Neuronal stem cell (in vitro differentiated cells): ENCODE data around the gene LRPPRC.

Experiments
- DNase-seq: peaks from one replicate; pipeline ENCODE4 v3.0.0-alpha.2; 2013; ENCODE audit warnings: low spot score
- H2AFZ ChIP-seq: one replicate; pipeline ENCODE4 v1.6.1; 2013; ENCODE audit warnings: mild to moderate bottlenecking, low read length, inconsistent platforms
- H2AK5ac ChIP-seq: 2 replicates; pipeline ENCODE4 v1.6.1; 2013; ENCODE audit warnings: low read depth, mild to moderate bottlenecking, inconsistent platforms, low read length, moderate library complexity, mixed read lengths
- H2BK120ac ChIP-seq: 2 replicates; pipeline ENCODE4 v1.6.1; 2013; ENCODE audit warnings: low read depth, mild to moderate bottlenecking, inconsistent platforms, low read length, moderate library complexity, mixed read lengths
- H2BK12ac ChIP-seq: one replicate; pipeline ENCODE4 v1.6.1; 2013; ENCODE audit warnings: low read length, inconsistent platforms
- H2BK15ac ChIP-seq: 2 replicates; pipeline ENCODE4 v1.6.1; 2013; ENCODE audit warnings: mild to moderate bottlenecking, low read length, inconsistent platforms, mixed read lengths
- H2BK5ac ChIP-seq: one replicate; pipeline ENCODE4 v1.6.1; 2013; ENCODE audit warnings: inconsistent platforms, mild to moderate bottlenecking, low read length, moderate library complexity
- H3K14ac ChIP-seq: one replicate; pipeline ENCODE4 v1.6.1; 2013; ENCODE audit warnings: low read length, inconsistent platforms
- H3K18ac ChIP-seq: 2 replicates; pipeline ENCODE4 v1.6.1; 2013; ENCODE audit warnings: low read length, inconsistent platforms
- H3K23ac ChIP-seq: 2 replicates; pipeline ENCODE4 v1.6.1; 2013; ENCODE audit warnings: low read depth, mild to moderate bottlenecking, mixed read lengths, low read length, inconsistent platforms; ENCODE audit not compliant: poor library complexity
- H3K27ac ChIP-seq: replicated peaks from 3 replicates; pipeline ENCODE4 v1.5.1; 2013; ENCODE audit warnings: low read length, inconsistent platforms
- H3K27me3 ChIP-seq, 3 experiments: 2 replicates each; pipeline ENCODE4 v1.6.1; 2013; ENCODE audit warnings: low read length in 3 of 3, mild to moderate bottlenecking in 2 of 3, inconsistent platforms in 1 of 3, low read depth in 1 of 3, mixed read lengths in 1 of 3, moderate library complexity in 1 of 3; ENCODE audit not compliant: control insufficient read depth in 3 of 3, insufficient read depth in 3 of 3
- H3K36me3 ChIP-seq, 2 donors: replicated peaks in 1 of 2; 2 replicates each; pipeline ENCODE4 v1.6.1; 2013; ENCODE audit warnings: low read length in 2 of 2; ENCODE audit not compliant: control insufficient read depth in 2 of 2, insufficient read depth in 2 of 2
- H3K4ac ChIP-seq: 2 replicates; pipeline ENCODE4 v1.6.1; 2013; ENCODE audit warnings: inconsistent platforms, mild to moderate bottlenecking, low read length, moderate library complexity
- H3K4me1 ChIP-seq, 2 donors: 1 replicate in 1 of 2; 2 replicates in 1 of 2; pipeline ENCODE4 v1.6.1; 2013; ENCODE audit warnings: low read length in 2 of 2, low read depth in 1 of 2; ENCODE audit not compliant: control insufficient read depth in 2 of 2, insufficient read depth in 1 of 2
- H3K4me2 ChIP-seq: one replicate; pipeline ENCODE4 v1.6.1; 2013; ENCODE audit warnings: mild to moderate bottlenecking, low read length, inconsistent platforms; ENCODE audit not compliant: insufficient read depth, poor library complexity, severe bottlenecking
- H3K4me3 ChIP-seq, 2 donors: 2 replicates each; pipeline ENCODE4 v1.5.1; 2013; ENCODE audit warnings: low read length in 2 of 2, mild to moderate bottlenecking in 2 of 2, inconsistent platforms in 1 of 2, moderate library complexity in 1 of 2
- H3K79me1 ChIP-seq: one replicate; pipeline ENCODE4 v1.6.1; 2013; ENCODE audit warnings: low read depth, mild to moderate bottlenecking, inconsistent platforms, low read length, moderate library complexity
- H3K9ac ChIP-seq: one replicate; pipeline ENCODE4 v1.6.1; 2013; ENCODE audit warnings: mild to moderate bottlenecking, low read depth, low read length, inconsistent platforms; ENCODE audit not compliant: poor library complexity
- H3K9me3 ChIP-seq, 2 donors: replicated peaks in 1 of 2; 2 replicates each; pipeline versions ENCODE3 to v1.6.1; 2013; ENCODE audit warnings: low read length in 2 of 2, mild to moderate bottlenecking in 2 of 2, inconsistent platforms in 1 of 2, low read depth in 1 of 2, mixed read lengths in 1 of 2, moderate library complexity in 1 of 2; ENCODE audit not compliant: control insufficient read depth in 2 of 2, insufficient read depth in 1 of 2
- H4K8ac ChIP-seq: one replicate; pipeline ENCODE4 v1.6.1; 2013; ENCODE audit warnings: low read depth, mild to moderate bottlenecking, inconsistent platforms, low read length, moderate library complexity
- H4K91ac ChIP-seq: one replicate; pipeline ENCODE4 v1.6.1; 2013; ENCODE audit warnings: low read length, low read depth, mild to moderate bottlenecking, inconsistent platforms; ENCODE audit not compliant: poor library complexity
- WGBS, 2 donors: extraction: QIAGEN DNeasy Blood & Tissue Kit; methylation state at CpG; one replicate each; pipeline ENCODE4 v1.1.7; 2013; ENCODE audit warnings: missing lambda C conversion rate in 2 of 2, mixed read lengths in 1 of 2; ENCODE audit not compliant: insufficient read length in 2 of 2, insufficient replicate concordance in 1 of 2; ENCODE audit errors: extremely low coverage in 2 of 2; 5-methylcytosine and 5-hydroxymethylcytosine counted together

The LRPPRC gene

DNA sequence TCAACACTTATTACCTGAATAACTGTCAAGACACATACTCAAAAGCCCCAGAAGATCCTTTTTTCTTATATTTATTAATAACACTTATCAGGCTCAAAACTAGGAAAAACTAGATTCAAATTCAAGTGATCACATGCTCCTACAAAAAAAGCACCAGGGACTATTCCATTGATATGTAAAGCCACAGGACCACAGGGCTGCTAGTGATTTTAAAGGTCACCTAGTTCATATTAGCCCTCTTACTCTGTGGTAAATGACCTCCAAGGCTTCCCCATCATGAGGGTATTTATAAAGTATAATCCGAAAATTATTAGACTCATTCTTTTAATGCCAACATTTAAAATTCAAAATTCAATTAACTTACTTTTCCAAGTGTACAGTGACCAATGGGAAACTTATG is 52.5 kb downstream of the LRPPRC start:
- Histone ChIP-seq H4K8ac (no peak overlapping the region), H3K4me1 (no peaks in the 10 kb centered on the region), H2AFZ (no peak overlapping the region), H3K18ac (no peak overlapping the region), H3K27ac (no peak overlapping the region), H3K4me2 (no peak overlapping the region), H3K27me3 (no peaks in the 10 kb centered on the region), H3K23ac (no peak overlapping the region), H2AK5ac (no peak overlapping the region), H3K9me3 (no peaks in the 10 kb centered on the region), H4K91ac (no peak overlapping the region), H2BK12ac (no peak overlapping the region), H3K4me3 (no peak overlapping the region), H3K14ac (no peak overlapping the region), H2BK120ac (no peak overlapping the region), H3K4ac (no peak overlapping the region), H3K36me3 (peaks cover 11 to 97% of the 10 kb centered on the region in 2 donors), H3K79me1 (no peaks in the 10 kb centered on the region), H2BK15ac (no peak overlapping the region), H2BK5ac (no peak overlapping the region), H3K9ac (no peak overlapping the region)
- DNase-seq: no peak
- no CpG with 5 or more reads among the region's 1 CpG for WGBS, 2 donors

- Histone ChIP-seq H3K27me3 (no peaks in the 10 kb centered on the region), H3K9ac (no peak overlapping the region), H2BK120ac (no peak overlapping the region), H3K27ac (no peak overlapping the region), H3K4me3 (no peak overlapping the region), H2BK15ac (no peak overlapping the region), H2BK5ac (no peak overlapping the region), H3K4me1 (no peaks in the 10 kb centered on the region), H3K18ac (no peak overlapping the region), H3K79me1 (no peaks in the 10 kb centered on the region), H3K23ac (no peak overlapping the region), H4K8ac (no peak overlapping the region), H3K4me2 (no peak overlapping the region), H2AFZ (no peak overlapping the region), H2AK5ac (no peak overlapping the region), H3K4ac (no peak overlapping the region), H3K9me3 (no peaks in the 10 kb centered on the region), H4K91ac (no peak overlapping the region), H3K36me3 (peaks cover 10 to 96% of the 10 kb centered on the region in 2 donors), H3K14ac (no peak overlapping the region), H2BK12ac (no peak overlapping the region)
- WGBS, 2 donors: no CpG with 5 or more reads among the region's 1 CpG
- DNase-seq: no peak
These were observed 52.9 kb downstream of the LRPPRC start for GRCh38 chr2:43942881-43943280.

- H2AK5ac ChIP-seq: no peak overlapping the region
- H3K36me3 ChIP-seq: peaks cover 10 to 96% of the 10 kb centered on the region in 2 donors
- H2BK12ac ChIP-seq: no peak overlapping the region
- H3K9ac ChIP-seq: no peak overlapping the region
- no peak overlapping the region for H3K14ac ChIP-seq
- no peak overlapping the region for H2BK5ac ChIP-seq
- H3K27me3 ChIP-seq: no peaks in the 10 kb centered on the region
- H3K79me1 ChIP-seq: no peaks in the 10 kb centered on the region
- H2BK15ac ChIP-seq: no peak overlapping the region
- H3K9me3 ChIP-seq: no peaks in the 10 kb centered on the region
- H2AFZ ChIP-seq: no peak overlapping the region
- H3K4me3 ChIP-seq: no peak overlapping the region
- H3K4ac ChIP-seq: no peak overlapping the region
- no peak overlapping the region for H3K23ac ChIP-seq
- H4K91ac ChIP-seq: no peak overlapping the region
- no peak overlapping the region for H3K18ac ChIP-seq
- no peak overlapping the region for H2BK120ac ChIP-seq
- DNase-seq: no peak
- H3K4me2 ChIP-seq: no peak overlapping the region
- H3K4me1 ChIP-seq: no peaks in the 10 kb centered on the region
- no peak overlapping the region for H3K27ac ChIP-seq
- no CpG with 5 or more reads among the region's 4 CpGs for WGBS, 2 donors
- H4K8ac ChIP-seq: no peak overlapping the region
These were observed 53.8 kb downstream of the LRPPRC start for GRCh38 chr2:43941966-43942365.

DNA sequence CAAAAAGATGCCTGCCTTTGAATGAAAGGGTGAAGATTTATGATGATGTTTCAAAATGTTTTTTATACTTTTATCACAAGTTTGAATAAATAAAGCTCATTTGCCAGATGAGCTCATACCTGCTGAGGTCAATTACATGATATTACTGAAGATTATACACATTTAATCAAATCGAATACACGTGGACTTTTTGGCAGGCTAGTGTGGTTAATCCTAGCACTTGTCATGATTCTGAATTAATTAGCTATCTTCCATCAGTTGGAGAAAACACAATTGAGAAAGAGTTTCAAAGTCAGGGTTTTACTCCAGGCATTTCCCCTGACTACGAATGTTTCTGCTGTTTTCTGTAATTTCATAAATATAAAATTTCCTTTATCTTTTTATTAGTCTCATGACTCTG is 54.4 kb downstream of the LRPPRC start:
- H3K27me3 ChIP-seq: no peaks in the 10 kb centered on the region
- no peak overlapping the region for H3K27ac ChIP-seq
- peaks cover 8 to 96% of the 10 kb centered on the region in 2 donors for H3K36me3 ChIP-seq
- no peak overlapping the region for H3K4ac ChIP-seq
- WGBS, 2 donors: no CpG with 5 or more reads among the region's 3 CpGs
- H2BK12ac ChIP-seq: no peak overlapping the region
- H2AFZ ChIP-seq: no peak overlapping the region
- H2BK15ac ChIP-seq: no peak overlapping the region
- no peaks in the 10 kb centered on the region for H3K79me1 ChIP-seq
- no peak overlapping the region for H3K18ac ChIP-seq
- H3K9ac ChIP-seq: no peak overlapping the region
- no peak overlapping the region for H2BK5ac ChIP-seq
- H4K8ac ChIP-seq: no peak overlapping the region
- H3K14ac ChIP-seq: no peak overlapping the region
- no peak overlapping the region for H3K4me3 ChIP-seq
- no peak overlapping the region for H2AK5ac ChIP-seq
- H3K4me2 ChIP-seq: no peak overlapping the region
- no peak overlapping the region for H3K23ac ChIP-seq
- H2BK120ac ChIP-seq: no peak overlapping the region
- no peak for DNase-seq
- H4K91ac ChIP-seq: no peak overlapping the region
- H3K9me3 ChIP-seq: no peaks in the 10 kb centered on the region
- no peaks in the 10 kb centered on the region for H3K4me1 ChIP-seq
